ENCODE data around the gene UGCG.

GRCh38 chr9:111967621-111968020 lies 71.0 kb downstream of the UGCG start:
- TF ChIP-seq POLR2A (IDR thresholded peaks at IDR 0.05) (no peak), CTCF (IDR thresholded peaks at IDR 0.05) (no peak), POLR2AphosphoS5 (IDR thresholded peaks at IDR 0.05) (no peak)
